NCI-H1105 treated with DMSO at 0.1 percent for 48 hours (cell line): ENCODE results near the gene IL31RA.

Source experiments
- DNase-seq: peaks from one replicate; lab custom pipeline; 2025; lab: John Stamatoyannopoulos, UW

The IL31RA gene

DNA sequence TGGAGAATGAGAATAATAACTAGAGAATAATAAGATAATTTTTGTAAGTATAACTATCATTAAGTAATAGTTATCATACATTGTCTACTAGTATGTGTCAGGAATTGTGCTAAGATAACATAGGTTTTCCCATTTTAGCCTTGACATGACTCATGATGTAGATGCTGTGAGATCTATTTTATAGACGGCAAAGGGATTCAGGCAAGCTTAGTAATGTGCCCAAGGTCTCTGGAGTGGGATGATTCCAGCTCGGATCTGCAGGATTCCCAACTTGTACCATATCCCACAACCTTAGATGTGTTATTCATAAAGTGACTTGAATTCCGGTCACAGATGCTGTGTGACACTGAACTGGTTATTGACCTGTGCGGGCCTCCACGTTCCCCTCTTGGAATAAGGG, 51.5 kb downstream of the IL31RA start:
- no peak for DNase-seq

DNA sequence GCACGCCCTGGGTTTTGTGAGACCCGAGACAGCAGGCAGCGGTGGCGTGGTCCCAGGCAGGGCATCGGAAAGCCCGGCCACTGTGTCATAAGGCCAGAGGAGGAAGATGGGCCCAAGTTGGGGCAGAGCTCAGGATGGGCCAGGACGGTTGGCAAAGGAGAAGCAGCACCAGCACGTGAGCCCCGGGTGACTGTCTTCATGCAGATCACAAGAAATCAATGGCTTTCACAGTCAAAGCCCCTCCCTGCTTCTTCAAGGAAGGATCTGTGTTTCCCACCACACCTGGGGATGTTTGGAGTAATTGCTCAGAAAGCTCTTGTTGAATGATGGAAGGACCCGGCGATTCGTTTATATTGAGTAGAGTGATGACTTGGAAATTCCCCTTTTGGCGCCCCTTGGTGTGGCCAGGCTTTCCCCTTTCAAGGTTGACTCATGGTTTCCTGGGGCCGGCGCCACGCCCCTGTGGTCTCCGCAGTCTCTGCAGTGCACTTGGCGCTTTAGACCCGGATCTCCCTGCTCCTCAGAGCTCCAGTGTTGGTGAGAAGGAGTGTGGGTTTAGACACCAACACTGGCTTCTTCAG, 52.1 kb downstream of the IL31RA start:
- DNase-seq, result no peak

DNA sequence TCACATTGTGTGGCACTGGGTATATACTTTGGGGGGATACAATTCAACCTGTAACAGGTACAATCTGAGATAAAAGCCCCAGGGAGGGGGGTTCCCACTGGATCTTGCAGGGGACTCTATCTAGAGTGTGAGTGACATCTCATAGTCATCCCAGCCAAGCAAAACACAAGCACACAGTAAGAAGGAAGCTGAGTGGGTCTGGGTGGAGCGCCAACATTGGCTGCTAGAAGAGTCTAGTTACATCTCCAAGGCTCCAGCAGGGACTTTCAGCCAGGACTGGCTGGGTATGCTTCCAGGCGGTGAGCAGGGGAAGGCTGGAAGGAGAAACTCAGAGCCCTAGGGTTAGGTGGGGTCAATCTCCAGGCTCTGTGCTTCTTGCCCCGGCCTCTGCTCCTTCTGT, 53.0 kb downstream of the IL31RA start:
- DNase-seq, result no peak

DNA sequence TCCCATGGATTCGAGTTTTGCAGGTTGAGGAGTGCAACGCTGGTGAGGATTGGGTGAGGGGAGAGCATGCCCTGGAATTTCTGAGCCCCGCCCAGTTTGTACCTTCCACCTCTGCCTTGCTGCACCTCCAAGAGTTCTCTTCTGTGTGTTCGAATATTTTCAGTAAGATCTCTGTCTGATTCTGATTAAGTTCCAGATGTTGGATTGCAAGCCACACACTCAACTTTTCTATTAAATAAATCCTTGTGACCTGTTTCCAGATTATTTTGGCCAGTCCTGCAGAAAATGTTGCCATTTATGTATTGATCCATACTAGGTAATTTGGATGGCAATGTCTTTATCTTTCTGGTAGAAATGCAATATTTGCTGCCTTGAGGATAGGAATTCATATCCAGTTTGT, 54.1 kb downstream of the IL31RA start:
- DNase-seq, result no peak

DNA sequence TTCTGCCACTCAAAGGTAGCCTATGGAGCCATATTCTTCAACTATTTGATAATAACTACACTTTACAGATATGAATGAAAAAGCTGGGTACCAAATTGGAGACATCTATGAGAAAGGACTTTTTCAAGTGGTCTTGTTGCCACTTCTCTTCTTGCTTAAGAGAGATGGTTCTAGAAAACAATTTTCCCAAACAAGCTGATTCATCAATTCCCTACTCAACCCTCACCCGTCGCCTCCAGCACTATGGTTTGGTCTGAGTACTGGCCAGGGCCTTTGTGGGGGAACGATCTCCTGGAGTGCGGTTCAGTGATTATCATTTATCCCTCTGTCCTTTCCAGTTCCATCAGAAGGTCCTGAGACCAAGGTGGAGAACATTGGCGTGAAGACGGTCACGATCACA, 56.8 kb downstream of the IL31RA start:
- no peak for DNase-seq

DNA sequence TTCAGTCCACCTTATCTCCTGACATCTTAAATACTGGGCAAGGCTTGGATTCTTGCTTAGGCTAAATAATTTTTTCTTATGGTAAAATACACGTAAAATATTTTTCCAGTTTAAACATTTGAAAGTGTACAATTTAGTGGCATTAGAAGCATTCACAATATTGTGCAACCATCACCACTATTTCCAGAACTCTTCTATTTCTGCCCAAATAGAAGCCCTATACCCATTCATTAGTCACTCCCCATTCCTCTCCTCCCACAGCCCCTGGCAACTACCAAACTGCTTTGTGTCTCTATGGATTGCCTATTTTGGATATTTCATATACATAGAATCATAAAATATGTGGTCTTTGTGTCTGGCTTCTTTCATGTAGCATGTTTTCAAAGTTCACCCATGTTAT, 57.6 kb downstream of the IL31RA start:
- DNase-seq, result no peak

DNA sequence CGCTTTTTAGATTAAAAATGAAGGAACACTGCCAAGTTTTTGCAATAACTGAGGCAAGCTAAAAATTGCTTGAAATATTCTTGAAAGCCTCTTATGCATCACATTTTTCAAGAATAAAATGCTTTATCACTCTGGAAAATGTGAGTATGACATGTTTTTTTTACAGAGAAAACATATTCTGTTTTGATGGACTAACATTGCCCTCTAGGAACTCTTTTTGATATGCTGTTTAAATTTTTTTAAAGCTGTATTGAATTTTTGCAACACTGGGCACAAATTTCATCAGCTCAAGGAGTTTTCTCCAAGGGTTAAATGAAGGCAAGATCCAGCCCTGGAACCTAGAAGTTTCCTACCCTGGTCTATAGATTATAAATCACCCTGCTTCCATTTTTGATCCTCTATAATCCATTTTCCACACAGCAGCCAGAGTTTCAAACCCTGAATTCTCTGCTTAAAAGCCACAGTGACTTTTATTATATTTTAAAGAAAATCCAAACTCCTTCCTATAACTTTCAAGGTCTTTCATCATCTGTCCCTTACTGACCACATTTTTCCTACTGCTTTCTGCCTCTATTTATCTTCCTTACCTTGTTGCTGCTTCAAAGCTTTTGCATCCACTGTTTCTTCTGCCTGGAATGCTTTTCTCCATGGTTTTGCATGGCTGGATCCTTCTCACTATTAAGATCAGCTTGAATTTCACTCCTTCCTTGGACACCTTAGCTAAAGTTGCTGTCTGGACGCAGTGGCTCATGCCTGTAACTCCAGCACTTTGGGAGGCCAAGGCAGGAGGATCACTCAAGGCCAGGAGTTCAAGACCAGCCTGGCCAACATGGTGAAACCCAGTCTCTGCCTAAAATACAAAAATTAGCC, 60.9 kb downstream of the IL31RA start:
- no peak for DNase-seq

DNA sequence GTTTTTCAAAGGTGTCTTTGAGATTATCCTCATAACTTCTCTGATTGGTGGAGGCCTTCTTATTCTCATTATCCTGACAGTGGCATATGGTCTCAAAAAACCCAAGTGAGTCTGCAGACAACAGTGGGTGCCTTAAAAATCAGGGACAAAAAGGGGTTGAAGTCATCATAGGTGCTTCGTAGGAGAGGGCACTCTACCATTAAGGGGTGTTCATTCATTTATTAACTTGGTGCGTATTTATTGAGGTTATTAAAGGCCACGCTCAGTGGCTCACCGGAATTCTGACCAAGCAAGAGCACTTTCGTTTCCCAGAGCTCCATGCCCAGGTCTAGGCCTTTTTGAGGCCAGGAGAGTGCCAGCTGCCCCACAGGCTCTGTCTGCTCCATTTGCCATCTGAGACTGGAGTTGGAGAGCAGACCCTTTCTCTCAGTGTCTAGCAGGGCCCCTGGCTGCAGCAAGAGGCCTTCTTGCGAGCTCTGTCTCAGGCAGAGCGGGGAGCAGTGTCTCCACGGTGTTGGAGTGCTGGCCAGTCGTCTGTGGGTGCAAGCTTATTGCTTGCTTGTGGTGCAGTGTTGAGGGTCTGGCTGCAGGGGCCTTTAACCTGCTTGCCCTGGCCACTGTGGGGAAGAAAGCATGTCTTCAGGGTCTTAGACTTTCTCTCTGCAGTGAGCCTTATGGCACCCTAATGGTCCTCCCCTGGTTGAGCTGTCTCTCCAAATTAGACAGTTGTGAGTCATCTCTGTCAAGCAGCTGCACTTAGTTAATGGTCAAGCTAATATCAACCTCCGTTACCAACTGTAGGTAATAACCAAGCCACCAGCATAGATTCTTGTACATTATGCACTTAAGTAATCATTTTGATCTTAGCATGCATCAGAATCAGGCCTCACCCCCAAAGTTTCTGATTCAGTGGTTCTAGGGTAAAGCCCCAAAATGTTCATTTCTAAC, 62.6 kb downstream of the IL31RA start:
- no peak for DNase-seq

DNA sequence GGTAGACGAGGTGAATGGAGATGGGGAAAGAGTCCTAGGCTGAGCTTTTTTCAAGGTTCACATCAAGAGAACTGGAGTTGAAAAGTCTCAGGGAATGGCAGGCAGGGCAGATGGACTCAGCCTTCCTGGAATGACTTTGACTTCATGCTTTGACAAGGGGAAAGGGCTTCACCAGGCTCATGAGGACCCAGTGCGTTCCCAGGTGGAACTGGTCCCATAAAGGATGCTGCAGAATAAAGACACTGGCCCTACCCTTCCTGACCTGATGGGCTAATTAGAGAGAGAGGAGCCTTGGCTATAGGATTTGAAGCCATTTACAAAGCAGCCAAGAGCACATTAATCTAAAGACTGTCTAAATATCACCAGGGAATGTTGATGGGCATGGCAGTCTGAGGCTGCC, 63.8 kb downstream of the IL31RA start:
- no peak for DNase-seq

DNA sequence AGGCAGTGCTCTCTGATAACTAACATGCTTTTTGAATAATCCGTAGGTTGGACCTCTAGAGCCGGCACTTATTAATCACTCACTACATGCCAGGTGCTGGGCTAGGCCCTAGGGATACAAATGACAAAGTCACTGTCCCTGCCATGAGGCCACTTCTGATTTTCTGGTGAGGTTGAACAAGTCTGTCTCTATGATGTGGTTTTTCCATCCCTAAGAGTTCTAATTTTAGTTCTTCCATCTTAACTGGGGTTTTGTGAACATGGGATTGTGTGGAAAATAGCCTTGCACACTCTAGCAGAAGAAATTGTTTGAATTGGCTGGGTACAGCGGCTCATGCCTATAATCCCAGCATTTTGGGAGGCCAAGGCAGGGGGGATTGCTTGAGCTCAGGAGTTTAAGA, 64.6 kb downstream of the IL31RA start:
- DNase-seq, result no peak

DNA sequence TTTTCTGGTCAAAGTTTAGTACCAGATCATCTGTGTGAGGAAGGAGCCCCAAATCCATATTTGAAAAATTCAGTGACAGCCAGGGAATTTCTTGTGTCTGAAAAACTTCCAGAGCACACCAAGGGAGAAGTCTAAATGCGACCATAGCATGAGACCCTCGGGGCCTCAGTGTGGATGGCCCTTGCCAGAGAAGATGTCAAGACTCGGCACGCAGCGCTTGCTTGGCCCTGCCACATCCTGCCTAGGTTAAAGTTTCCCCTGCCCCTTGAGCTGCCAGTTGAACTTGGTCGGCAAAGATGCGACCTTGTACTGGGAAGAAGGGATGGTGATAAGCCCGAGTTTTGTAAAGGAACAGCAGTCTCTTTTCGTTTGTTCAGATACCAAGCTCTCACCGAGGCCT, 65.8 kb downstream of the IL31RA start:
- no peak for DNase-seq

DNA sequence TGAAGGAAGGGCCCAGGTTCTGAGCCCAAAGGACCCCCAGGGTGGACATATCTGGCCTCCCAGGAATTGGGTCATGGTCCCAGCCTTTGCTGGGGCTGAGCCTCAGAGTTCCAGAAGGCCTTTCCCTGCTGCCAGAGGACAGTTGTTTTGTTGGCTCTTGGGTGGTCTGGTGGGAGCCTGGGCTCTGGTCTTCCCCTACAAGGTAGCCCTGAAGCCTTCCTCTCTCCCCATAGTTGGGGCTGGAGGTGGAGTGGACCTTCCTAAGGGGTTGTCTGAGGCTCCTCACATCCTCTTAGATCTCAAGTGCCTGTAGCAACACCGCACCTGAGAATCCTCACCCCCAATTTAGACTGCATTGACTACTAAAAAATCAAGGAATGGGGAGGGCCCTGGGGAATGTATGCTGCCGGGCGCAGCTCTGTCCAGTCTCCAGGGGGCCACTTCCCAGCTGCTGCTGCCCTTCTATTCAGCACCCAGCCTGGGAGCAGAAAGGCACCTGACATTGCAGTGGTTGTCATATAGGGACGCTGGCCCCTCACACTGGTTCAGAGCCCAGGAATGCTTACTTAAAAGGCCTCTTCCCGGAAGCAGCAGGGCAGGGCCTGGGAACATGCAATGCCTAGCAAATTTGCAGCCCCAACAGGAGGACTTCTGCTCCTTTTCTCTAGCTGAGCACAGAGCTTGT, 66.4 kb downstream of the IL31RA start:
- DNase-seq, result no peak

DNA sequence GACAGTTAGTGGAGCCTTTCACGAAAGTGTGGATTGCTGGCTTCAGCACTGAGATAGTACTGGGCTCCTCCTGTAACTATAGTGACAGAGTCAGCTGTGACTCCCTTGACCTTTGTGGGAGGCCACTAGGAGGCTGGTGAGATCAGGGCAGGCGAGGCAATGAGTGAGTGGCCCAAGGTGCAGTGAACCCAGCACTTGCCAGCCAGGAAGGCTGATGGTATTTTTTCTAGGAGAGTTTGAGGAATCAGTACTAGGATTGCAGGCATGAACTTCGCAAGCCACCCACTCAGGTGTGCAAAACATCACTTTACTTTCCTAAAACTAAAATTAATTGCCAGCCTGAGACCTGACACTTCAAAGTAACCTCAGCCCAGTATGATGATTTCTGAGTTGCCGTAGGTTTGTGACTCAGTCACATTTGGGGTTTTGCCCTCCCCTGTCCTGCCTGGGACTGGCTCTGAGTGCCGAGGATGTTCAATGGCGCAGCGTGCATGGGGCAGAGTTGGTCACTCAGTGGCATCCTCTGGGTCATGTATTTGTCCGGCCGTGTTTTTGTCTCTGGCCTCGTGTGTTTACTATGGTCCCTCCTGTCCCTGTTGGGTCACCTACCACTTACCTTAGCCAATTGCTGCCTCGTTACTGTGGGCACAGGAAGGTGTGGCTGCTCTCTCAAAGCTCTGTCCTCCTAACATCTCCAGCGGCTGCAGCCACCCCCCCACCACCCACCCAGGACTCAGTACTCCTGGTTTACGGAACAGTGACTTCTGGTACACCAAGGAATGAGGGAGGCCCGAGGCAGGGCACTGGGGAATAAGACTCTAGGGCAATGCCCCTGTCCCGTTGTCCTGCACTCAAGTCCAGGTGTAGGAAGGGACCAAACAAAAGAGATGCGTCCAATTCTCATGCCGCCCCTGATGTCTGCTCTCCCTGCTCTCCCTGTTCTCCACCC, 67.2 kb downstream of the IL31RA start:
- DNase-seq, result no peak

DNA sequence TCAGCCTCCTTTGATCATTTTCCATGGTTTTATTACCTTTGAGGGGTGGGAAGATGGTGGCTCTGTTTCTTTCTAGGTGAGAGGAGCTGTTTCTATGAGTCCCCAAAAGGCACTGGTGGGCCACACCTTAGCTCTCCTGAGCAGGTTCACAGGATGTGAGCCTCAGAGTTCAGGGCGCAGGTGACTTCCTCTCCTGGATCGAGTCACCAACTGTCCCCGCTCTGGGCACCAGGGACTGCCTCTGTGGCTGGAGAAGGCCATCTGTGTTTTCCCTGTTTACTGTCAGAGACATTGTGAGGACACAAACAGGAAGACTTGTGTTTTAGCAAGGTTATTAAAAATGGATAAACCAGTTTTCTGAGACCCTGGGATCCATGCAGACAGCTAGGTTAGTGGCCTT, 68.5 kb downstream of the IL31RA start:
- no peak for DNase-seq

DNA sequence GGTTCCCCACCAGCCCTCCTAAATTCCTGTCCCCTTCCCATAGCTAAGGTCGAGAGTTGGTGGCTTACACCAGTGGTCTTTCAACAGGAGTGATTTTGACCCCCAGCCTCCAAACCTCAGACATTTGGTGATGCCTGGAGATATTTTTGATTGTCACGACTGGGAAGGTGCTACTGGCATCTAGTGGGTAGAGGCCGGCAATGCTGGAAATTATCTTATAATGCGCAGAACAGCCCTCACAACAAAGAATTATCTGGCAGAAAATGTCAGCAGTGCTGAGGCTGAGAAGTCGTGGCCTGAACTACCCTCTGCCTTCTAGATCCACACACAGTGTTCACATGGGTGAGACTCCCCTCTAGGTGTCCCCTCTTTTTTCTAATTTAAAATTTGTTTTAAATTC, 69.6 kb downstream of the IL31RA start:
- DNase-seq, result no peak

DNA sequence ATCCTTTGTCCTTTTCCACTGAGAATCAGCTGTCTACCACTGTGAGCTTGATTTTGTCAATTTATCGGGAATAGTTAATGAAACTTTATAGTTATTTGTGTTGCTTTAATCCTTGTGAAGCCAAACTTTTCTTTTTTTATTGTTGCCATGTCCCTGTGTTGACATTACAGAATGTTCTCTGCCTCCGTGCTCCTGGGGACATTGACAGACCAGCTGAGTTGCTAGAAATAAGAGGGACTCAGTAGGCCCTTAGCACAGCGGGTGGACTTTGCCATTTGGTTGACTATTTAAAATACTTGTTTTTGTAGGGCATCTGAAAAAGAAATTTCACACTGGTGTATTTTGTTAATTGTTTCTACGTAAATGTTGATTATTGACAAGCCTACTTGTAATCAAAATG, 70.5 kb downstream of the IL31RA start:
- no peak for DNase-seq

DNA sequence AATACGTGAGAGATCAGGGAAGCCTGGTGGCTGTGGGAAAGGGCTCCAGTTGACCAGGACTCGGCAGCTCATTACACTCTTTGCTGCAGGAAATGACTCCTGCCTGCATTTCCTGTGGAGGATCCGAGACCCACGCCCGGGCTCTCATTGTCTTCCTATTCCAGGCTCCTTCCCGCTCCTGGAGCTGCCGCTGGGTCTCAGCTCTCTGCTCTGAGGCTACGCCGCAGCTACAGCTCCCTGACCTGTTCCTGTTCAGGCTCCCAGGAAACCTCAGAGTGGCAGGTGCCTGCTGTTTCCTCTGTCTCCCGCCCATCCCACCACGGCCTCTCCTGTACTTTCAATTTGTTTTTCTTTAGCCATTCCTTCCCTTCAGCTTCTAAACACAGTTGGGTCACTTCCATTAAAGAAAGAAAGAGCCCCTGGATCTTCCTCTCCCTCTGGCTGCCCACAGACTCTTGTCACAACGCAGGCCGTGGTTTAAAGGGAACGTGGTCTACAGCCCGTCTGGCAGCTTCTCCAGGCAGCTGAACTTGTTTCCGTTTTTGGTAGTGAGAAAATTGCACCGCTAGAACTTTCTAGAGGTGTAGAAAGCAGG, 72.1 kb downstream of the IL31RA start:
- no peak for DNase-seq

DNA sequence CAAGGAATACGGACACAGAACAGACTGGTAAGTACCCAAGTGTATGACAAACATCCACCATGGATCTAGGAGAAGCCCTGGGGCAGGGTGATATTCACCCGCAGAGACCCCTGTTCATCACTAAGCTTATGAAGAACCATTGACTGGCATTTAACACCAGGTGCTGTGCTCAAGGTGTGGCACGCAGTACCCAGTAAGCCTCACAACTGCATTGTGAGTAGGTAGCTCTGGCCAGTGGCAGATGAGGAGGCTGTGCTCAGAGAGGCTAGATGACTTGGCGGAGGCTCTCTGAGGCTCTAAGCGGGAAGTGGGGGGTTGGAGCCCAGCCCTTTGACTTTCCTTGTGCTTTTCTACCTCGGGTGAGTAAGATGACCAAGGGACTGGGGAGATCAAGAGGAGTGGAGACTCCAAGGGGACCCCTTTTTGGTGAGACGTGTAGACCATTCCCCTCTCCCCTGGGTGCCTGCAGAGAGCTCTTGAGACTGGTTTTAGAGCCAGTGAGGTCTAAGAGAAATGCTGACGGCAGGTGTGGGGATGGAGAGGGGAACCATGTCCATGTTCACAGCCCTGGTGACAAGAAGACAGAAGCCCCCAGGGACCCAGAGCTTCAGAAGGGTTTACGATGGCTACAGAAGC, 72.8 kb downstream of the IL31RA start:
- DNase-seq, result no peak

DNA sequence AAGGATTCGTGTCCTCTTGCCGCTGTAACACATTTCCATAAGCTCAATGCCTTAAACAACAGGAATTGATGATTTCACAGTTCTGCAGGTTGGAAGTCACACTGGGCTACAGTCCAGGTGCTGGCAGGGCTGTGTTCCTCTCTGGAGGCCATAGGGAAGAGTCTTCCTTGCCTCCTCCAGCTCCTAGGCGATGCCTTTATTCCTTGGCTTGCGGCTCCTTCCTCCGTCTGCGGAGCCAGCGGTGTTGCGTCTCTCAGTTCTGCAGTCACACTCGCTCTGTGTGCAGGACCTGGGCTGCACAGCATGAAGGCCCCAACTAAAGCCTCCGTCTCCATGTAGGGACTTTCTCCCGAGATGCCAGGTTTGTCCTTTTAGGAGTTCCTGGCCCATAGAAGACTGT, 73.6 kb downstream of the IL31RA start:
- DNase-seq, result no peak

DNA sequence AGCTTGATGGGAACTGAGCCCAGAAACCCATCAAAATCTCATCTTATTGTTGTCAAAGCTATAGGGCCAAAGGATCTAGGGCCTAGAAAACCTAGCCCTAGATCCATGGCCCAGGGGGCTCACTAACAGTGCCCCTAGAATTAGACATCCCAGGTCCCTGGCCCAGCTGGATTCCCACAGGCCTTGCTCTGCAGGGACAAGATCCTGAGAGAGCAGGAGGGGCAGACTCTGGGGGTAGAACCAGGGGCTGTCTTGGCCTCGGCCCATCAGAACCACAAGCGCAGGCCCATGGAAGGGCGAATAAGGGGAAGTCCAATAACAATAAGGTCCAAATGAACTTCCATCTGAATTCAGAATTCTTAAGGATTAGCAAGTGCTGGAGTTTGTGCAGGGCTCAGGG, 74.0 kb downstream of the IL31RA start:
- DNase-seq, result no peak
